Coronary artery (tissue), 2 donors: ENCODE measurements around the gene RXYLT1.
A peak's percentile ranks its signal among the peaks of the same experiment; 100 is the strongest.
"Not testable (repeated sequence)": the region's sequence is repeated elsewhere in the genome, so short reads cannot be mapped to it uniquely, and the experiment has no call there.

Source experiments
- DNase-seq: peaks from one replicate; pipeline ENCODE4 v3.0.0-alpha.2; 2017; ENCODE audit warnings: low spot score
- H3K27ac ChIP-seq, 2 donors: fragments of 200-600 bp; sonication (generic); one replicate each; pipeline ENCODE4 v1.5.1; 2016 to 2019
- H3K4me3 ChIP-seq: fragments of 200-600 bp; sonication (generic); 2 replicates; pipeline ENCODE4 v1.5.1; 2016; ENCODE audit warnings: mild to moderate bottlenecking, moderate library complexity
- CTCF ChIP-seq: fragments of 200-600 bp; sonication (generic); IDR thresholded peaks from one replicate; pipeline ENCODE4 v1.5.1; 2019; ENCODE audit warnings: antibody characterized with exemption

RXYLT1 gene

DNA sequence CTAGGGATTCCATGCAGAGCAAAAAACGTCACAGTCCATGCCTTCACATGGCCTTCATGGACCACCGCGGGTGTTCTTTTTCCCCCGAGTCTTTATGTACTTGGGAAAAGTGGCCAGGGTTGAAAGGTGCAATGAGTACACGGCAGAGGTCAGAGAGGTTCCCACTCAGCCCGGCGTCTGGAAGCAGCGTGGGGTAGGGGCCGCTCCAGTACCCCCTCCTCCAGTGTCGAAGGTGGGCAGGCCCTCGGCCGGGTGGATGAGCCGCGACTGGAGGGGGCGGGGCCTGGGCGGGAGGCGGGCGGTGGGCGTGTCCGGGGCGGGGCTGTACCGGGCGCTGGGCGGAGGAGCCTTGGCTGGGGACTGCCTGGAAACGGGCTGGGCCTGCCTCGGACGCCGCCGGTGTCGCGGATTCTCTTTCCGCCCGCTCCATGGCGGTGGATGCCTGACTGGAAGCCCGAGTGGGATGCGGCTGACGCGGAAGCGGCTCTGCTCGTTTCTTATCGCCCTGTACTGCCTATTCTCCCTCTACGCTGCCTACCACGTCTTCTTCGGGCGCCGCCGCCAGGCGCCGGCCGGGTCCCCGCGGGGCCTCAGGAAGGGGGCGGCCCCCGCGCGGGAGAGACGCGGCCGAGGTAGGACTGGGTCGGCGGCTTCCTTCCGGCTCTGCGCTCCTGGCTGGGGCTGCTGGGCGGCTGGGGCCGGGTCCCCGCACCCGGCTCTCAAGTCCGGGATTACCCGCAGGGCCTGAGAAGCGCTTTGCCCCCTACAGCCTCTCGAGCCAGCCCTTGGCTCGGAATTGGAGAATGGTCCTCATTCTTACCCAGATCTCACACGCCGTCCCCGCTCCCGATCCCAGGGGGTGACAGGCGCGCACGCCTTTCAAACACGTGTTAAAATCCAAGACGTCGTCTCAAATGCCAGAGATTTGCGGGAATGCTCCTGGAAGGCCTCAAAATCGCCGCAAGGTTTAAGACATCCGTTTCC, at the start of gene RXYLT1:
TSS of gene RXYLT1 (plus strand) at position 412 of the 984 bp plus-strand sequence. CDS start at position 464, 52 bp downstream.
- Histone ChIP-seq H3K27ac (peak within 1 kb of the TSS; percentile 90 to 95), H3K4me3 (peak within 1 kb of the TSS; percentile 91)
- peak; percentile 93 for DNase-seq
- TF ChIP-seq CTCF: no peak

DNA sequence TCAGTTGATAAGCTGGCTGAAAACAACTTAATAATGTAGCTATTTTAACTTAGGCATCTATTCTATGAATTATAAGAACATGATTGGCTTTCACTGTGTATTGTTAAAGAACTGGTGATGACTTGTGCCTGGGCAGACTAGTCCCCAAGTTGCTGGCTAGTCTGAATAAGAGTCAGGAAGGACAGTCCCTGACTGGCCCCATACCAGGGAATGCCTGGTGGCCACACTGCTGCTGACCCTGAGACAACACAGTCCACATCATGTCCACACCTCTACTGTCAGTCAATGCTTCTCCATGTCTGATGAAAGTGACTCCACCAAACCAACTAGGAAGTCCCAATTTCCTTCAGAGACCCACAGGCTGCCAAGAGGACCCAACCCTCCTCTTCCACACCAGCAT, 46.9 kb upstream of the RXYLT1 start:
- not testable (repeated sequence) for H3K4me3 ChIP-seq, DNase-seq
- H3K27ac ChIP-seq: peak overlapping the region in 1 of 2 donors; percentile 60

GRCh38 chr12:63733585-63733984, 46.1 kb upstream of the RXYLT1 start:
- H3K27ac ChIP-seq: peak overlapping the region in 1 of 2 donors; percentile 60
- DNase-seq, H3K4me3 ChIP-seq: not testable (repeated sequence)

DNA sequence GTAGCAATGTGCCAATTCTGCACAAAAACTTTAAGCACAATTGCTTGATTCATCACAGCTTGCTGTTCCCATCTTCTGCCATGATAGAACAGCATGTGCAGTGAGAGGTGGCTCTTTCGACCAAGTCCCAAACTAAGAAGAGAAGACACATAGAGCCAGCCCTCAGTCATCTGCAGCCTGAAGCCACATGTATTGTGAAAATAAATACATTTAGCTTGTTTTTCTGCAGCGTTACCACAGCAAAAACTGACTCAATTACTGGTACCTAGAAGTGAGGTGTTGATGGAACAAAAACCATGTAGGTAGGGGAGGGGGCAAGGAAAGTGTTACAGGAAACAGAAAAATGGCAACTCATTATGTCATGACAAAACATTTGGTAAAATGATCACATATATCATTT, 39.2 kb upstream of the RXYLT1 start:
- DNase-seq, H3K4me3 ChIP-seq, H3K27ac ChIP-seq: not testable (repeated sequence)

DNA sequence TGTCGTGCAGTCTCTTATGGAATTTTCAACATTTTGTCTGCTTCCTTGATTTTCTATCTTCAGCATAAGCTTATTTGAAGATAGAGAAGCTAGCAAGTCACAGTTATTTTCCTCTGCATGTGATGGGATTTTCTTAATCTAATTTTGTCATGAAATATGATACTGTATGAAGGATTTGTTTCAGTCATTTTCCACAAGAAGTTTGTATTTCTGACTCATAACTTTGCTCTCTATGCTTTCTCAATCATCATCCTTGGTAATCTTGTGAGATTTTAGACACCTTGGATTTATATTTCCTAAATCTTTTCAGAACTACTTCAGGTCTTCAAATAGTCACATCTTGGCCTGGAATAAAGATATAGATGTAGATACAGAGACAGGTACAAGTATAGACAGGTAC, 38.3 kb upstream of the RXYLT1 start:
- DNase-seq, H3K27ac ChIP-seq, H3K4me3 ChIP-seq: not testable (repeated sequence)

GRCh38 chr12:63744110-63744509, 35.6 kb upstream of the RXYLT1 start:
- not testable (repeated sequence) for H3K27ac ChIP-seq, H3K4me3 ChIP-seq, DNase-seq

- not testable (repeated sequence) for H3K27ac ChIP-seq, DNase-seq, H3K4me3 ChIP-seq
Observed at GRCh38 chr12:63746470-63746869, 33.2 kb upstream of the RXYLT1 start.

GRCh38 chr12:63747136-63747535, 32.6 kb upstream of the RXYLT1 start:
- not testable (repeated sequence) for H3K4me3 ChIP-seq, H3K27ac ChIP-seq, DNase-seq

DNA sequence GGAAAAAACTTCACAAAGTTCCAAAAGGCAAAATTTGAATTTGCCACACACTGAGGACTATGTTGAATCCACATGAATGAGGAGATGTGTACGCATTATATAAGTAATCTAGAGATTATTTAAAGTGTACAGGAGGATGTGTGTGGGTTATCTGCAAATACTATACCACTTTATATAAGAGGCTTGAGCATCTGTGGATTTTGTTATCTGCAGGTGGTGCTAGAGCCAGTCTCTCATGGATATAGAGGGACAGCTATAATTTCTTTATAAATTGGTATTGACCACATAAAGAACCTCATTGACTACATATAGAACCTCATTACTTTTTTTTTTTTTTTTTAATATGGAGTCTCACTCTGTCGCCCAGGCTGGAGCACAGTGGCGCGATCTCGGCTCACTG, 32.2 kb upstream of the RXYLT1 start:
- TF ChIP-seq CTCF: no peak
- no peak overlapping the region for H3K27ac ChIP-seq
- H3K4me3 ChIP-seq: no peak overlapping the region

DNA sequence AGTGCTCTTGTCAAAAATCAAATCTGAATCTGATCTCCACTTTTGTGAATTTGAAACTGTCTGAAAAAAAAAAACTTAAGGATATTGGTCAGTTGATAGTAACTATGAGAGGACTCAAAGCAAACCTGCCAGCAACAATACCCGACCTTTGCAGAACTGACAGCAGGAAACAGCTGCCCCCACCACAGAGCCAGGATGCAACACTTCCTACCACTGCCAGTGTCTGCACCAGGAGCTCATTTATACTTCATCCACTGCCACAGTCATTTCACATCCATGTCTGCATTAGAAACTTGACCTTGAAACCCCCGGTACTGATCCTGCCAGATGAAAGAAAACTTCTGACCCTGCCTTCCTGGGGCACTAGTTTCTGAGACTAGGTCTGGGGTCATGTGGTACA, 27.4 kb upstream of the RXYLT1 start:
- TF ChIP-seq CTCF: no peak
- Histone ChIP-seq H3K27ac (no peak overlapping the region), H3K4me3 (no peak overlapping the region)
- no peak for DNase-seq

More for the DNA sequence above, 32.2 kb upstream of the RXYLT1 start:
- no peak for DNase-seq

- Histone ChIP-seq H3K4me3 (no peak overlapping the region), H3K27ac (no peak overlapping the region)
- no peak for TF ChIP-seq CTCF
- no peak for DNase-seq
Observed at GRCh38 chr12:63752841-63753240, 26.9 kb upstream of the RXYLT1 start.
